CD4-positive, alpha-beta T cell (primary cell): ENCODE results near the gene ZNF697. TPM values are rescaled to one million over a fixed set of nuclear protein-coding genes. Genes with fewer than 3 reads are reported as not detected.
"Not testable (repeated sequence)": the region's sequence is repeated elsewhere in the genome, so short reads cannot be mapped to it uniquely, and the experiment has no call there.

Experiments used
- ATAC-seq: fragments of 200-7000 bp; cut with Tn5 transposase; one replicate; pipeline ENCODE4 v1.10.0; 2022; ENCODE audit warnings: mild to moderate bottlenecking; ENCODE audit not compliant: poor library complexity
- CTCF ChIA-PET: fragments of 350-600 bp; sonication (Branson Sonifier 250); formaldehyde crosslinking; loops from one replicate; lab custom pipeline; 2021; ENCODE audit warnings: antibody characterized with exemption, inconsistent platforms; lab: Charles Lee
- POLR2A ChIA-PET: fragments of 350-600 bp; sonication (Branson Sonifier 250); formaldehyde crosslinking; loops from one replicate; lab custom pipeline; 2021; ENCODE audit warnings: antibody characterized with exemption, inconsistent platforms; lab: Charles Lee
- DNase-seq, 14 experiments: peaks; one replicate each; pipeline ENCODE4 v3.0.0-alpha.2; 2013 to 2020; ENCODE audit warnings: mixed read lengths in 2 of 14
- H3K27ac ChIP-seq, 2 donors: one replicate each; pipeline versions ENCODE4 v1.5.1 to v1.7.0; 2013; ENCODE audit warnings: low read length in 2 of 2, low read depth in 1 of 2, mild to moderate bottlenecking in 1 of 2
- H3K27me3 ChIP-seq, 2 experiments: 1 replicate in 1 of 2; 2 replicates in 1 of 2; pipeline versions ENCODE4 v1.6.1 to v1.7.0; 2013; ENCODE audit warnings: low read length in 2 of 2, control low read depth in 1 of 2, mild to moderate bottlenecking in 1 of 2, moderate library complexity in 1 of 2; ENCODE audit not compliant: insufficient read depth in 2 of 2, control insufficient read depth in 1 of 2
- H3K36me3 ChIP-seq: one replicate; pipeline ENCODE4 v1.6.1; 2013; ENCODE audit warnings: low read length, control low read depth; ENCODE audit not compliant: insufficient read depth
- H3K4me1 ChIP-seq: one replicate; pipeline ENCODE4 v1.6.1; 2013; ENCODE audit warnings: low read length, control low read depth; ENCODE audit not compliant: insufficient read depth
- H3K4me3 ChIP-seq: one replicate; pipeline ENCODE4 v1.5.1; 2013; ENCODE audit warnings: mild to moderate bottlenecking, low read length, moderate library complexity
- H3K9me3 ChIP-seq, 2 experiments: 1 replicate in 1 of 2; 2 replicates in 1 of 2; pipeline versions ENCODE4 v1.6.1 to v1.7.0; 2013; ENCODE audit warnings: low read length in 2 of 2, mild to moderate bottlenecking in 2 of 2, control low read depth in 1 of 2, moderate library complexity in 1 of 2; ENCODE audit not compliant: control insufficient read depth in 1 of 2, insufficient read depth in 1 of 2
- H3K27ac Mint-ChIP-seq: one replicate; pipeline ENCODE4 v1.8.0; 2020; ENCODE audit warnings: mixed read lengths
- H3K27me3 Mint-ChIP-seq: one replicate; pipeline ENCODE4 v1.8.0; 2021; ENCODE audit warnings: mixed read lengths
- H3K36me3 Mint-ChIP-seq: one replicate; pipeline ENCODE4 v1.8.0; 2021; ENCODE audit warnings: low read depth, mixed read lengths
- H3K4me1 Mint-ChIP-seq: one replicate; pipeline ENCODE4 v1.8.0; 2021; ENCODE audit warnings: low read depth, mixed read lengths
- H3K4me3 Mint-ChIP-seq: one replicate; pipeline ENCODE4 v1.8.0; 2020; ENCODE audit warnings: mild to moderate bottlenecking, mixed read lengths
- H3K9me3 Mint-ChIP-seq: one replicate; pipeline ENCODE4 v1.8.0; 2020; ENCODE audit warnings: mixed read lengths
- CTCF ChIP-seq: fragments of 200-600 bp; IDR thresholded peaks from one replicate; pipeline ENCODE4 v1.8.0; 2022; ENCODE audit warnings: antibody characterized with exemption, mild to moderate bottlenecking
- intact Hi-C, 2 experiments: fragments of 100-400 bp; cut with DNase I in 1 of 2; cut with micrococcal nuclease in 1 of 2; formaldehyde crosslinking; loops; one replicate each; pipeline versions ENCODE4 v1.15.1 to v1.9.0; 2023 to 2025; cut with DNase I, micrococcal nuclease
- total RNA-seq, 174 experiments: library from RNA in 2 of 174; stranded (reverse) in 2 of 174; gene quantifications; one replicate each; pipeline ENCODE4 v1.2.3 and lab custom pipeline; 2021 to 2026

ZNF697 gene
- total RNA-seq, 2 experiments from 2014 or later = 0.05 to 0.06 TPM

- Histone ChIP-seq H3K27me3 (peaks cover 0 to 15% of the 10 kb centered on the region in 2 experiments), H3K9me3 (peaks cover 0 to 24% of the 10 kb centered on the region in 2 experiments), H3K36me3 (no peaks in the 10 kb centered on the region), H3K4me3 (no peak overlapping the region), H3K4me1 (no peaks in the 10 kb centered on the region), H3K27ac (no peak overlapping the region)
- Mint-ChIP-seq H3K27me3 (peaks cover 15% of the 10 kb centered on the region), H3K36me3 (no peaks in the 10 kb centered on the region), H3K4me3 (no peak overlapping the region), H3K4me1 (no peaks in the 10 kb centered on the region), H3K27ac (no peak overlapping the region), H3K9me3 (no peaks in the 10 kb centered on the region)
- ATAC-seq (no peak), DNase-seq (no peak)
- intact Hi-C loops = no loop called here
- ChIA-PET CTCF (no interaction called here), POLR2A (no interaction called here)
- no peak for TF ChIP-seq CTCF
These were observed 25.5 kb downstream of the ZNF697 start for GRCh38 chr1:119622311-119623192.

DNA sequence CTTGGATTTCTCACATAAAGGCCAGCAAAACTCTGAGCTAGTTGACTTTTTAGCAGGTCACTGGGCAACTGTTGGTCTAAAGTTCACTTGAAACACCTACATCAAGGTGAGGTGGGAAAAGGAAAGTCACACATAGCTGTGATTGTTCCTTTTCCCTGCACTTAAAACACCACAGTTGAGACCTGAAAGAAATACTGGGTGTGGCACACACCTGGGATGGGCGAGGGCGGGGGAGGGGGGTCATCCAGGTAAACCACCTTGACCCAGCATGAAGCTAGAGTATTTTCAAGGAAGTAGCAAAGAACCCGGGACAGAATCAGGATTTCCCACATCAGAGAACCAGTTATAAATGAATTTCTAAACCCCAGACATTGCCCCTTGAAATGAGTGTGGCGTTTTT is 26.4 kb downstream of the ZNF697 start:
- Mint-ChIP-seq H3K9me3 (no peaks in the 10 kb centered on the region), H3K27ac (no peak overlapping the region), H3K4me3 (no peak overlapping the region), H3K27me3 (peaks cover 7% of the 10 kb centered on the region), H3K36me3 (no peaks in the 10 kb centered on the region), H3K4me1 (no peaks in the 10 kb centered on the region)
- intact Hi-C loops = no loop called here
- no peaks in the 10 kb centered on the region for H3K4me1 ChIP-seq
- no peak overlapping the region for H3K27ac ChIP-seq
- H3K36me3 ChIP-seq = no peaks in the 10 kb centered on the region
- CTCF ChIA-PET = no interaction called here
- TF ChIP-seq CTCF = no peak
- POLR2A ChIA-PET = no interaction called here
- H3K27me3 ChIP-seq = peaks cover 0 to 12% of the 10 kb centered on the region in 2 experiments
- no peak overlapping the region for H3K4me3 ChIP-seq
- peaks cover 0 to 24% of the 10 kb centered on the region in 2 experiments for H3K9me3 ChIP-seq
- ATAC-seq = no peak
- no peak for DNase-seq

- no peaks in the 10 kb centered on the region for H3K9me3 Mint-ChIP-seq
- H3K36me3 ChIP-seq = no peaks in the 10 kb centered on the region
- no peak for DNase-seq
- no peaks in the 10 kb centered on the region for H3K36me3 Mint-ChIP-seq
- H3K4me1 Mint-ChIP-seq = no peaks in the 10 kb centered on the region
- peaks cover 0 to 6% of the 10 kb centered on the region in 2 experiments for H3K27me3 ChIP-seq
- no peaks in the 10 kb centered on the region for H3K4me1 ChIP-seq
- CTCF ChIA-PET = no interaction called here
- intact Hi-C loops = no loop called here
- peaks cover 0 to 9% of the 10 kb centered on the region in 2 experiments for H3K9me3 ChIP-seq
- POLR2A ChIA-PET = no interaction called here
- no peak overlapping the region for H3K4me3 ChIP-seq
- H3K27ac Mint-ChIP-seq = no peak overlapping the region
- no peak for TF ChIP-seq CTCF
- no peaks in the 10 kb centered on the region for H3K27me3 Mint-ChIP-seq
- H3K27ac ChIP-seq = no peak overlapping the region
- no peak for ATAC-seq
- H3K4me3 Mint-ChIP-seq = no peak overlapping the region
These were observed 30.0 kb downstream of the ZNF697 start for GRCh38 chr1:119617751-119618691.

GRCh38 chr1:119616748-119617147 is 31.3 kb downstream of the ZNF697 start:
- H3K36me3 Mint-ChIP-seq, intact Hi-C loops, H3K36me3 ChIP-seq, H3K27me3 Mint-ChIP-seq, CTCF ChIA-PET, POLR2A ChIA-PET, H3K4me3 ChIP-seq, ATAC-seq, H3K27me3 ChIP-seq, H3K9me3 ChIP-seq, H3K4me3 Mint-ChIP-seq, DNase-seq, H3K9me3 Mint-ChIP-seq, H3K4me1 ChIP-seq, H3K27ac Mint-ChIP-seq, H3K4me1 Mint-ChIP-seq, H3K27ac ChIP-seq: not testable (repeated sequence)

DNA sequence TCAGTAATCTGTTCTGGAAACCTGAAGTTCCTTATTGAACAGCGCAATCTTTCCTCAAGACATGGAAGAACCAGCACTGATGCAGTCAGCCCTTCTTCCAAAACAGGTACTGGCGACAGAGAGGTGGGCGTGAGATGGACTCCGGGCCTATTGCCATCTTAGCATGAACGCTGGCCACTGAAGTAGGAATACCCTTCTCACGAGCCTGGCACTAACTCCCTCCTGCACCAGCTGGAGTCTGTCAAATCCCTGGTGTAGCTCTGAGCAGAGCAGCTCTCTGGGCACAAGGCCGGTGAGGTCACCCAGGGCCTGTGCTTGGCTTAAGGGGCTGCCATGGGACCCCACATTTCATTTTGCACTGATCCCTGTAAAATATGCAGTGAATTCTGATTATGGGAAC is 33.0 kb downstream of the ZNF697 start:
- POLR2A ChIA-PET, H3K4me1 ChIP-seq, H3K27me3 Mint-ChIP-seq, intact Hi-C loops, H3K36me3 Mint-ChIP-seq, ATAC-seq, H3K4me3 ChIP-seq, H3K4me1 Mint-ChIP-seq, H3K36me3 ChIP-seq, H3K27me3 ChIP-seq, DNase-seq, H3K27ac ChIP-seq, H3K9me3 ChIP-seq, CTCF ChIA-PET, H3K4me3 Mint-ChIP-seq, H3K27ac Mint-ChIP-seq, H3K9me3 Mint-ChIP-seq: not testable (repeated sequence)
